Activated B cell treated with CpG ODN at 0.5 μM for 24 hours (primary cell): ENCODE measurements around the gene KIF5C. TPM values are rescaled to one million over a fixed set of nuclear protein-coding genes. Genes with fewer than 3 reads are reported as not detected.

Experiments used
- ATAC-seq: fragments of 200-7000 bp; cut with Tn5 transposase; one replicate; pipeline ENCODE4 v1.10.0; 2021; ENCODE audit warnings: low read depth, mild to moderate bottlenecking, moderate library complexity
- CTCF ChIA-PET: fragments of 350-600 bp; sonication (Branson Sonifier 250); formaldehyde crosslinking; loops from one replicate; lab custom pipeline; 2021; ENCODE audit warnings: antibody characterized with exemption; lab: Charles Lee
- POLR2A ChIA-PET: fragments of 350-600 bp; sonication (Branson Sonifier 250); formaldehyde crosslinking; loops from one replicate; lab custom pipeline; 2021; ENCODE audit warnings: antibody characterized with exemption; lab: Charles Lee
- DNase-seq: peaks from one replicate; pipeline ENCODE4 v3.0.0; 2022
- H3K27ac Mint-ChIP-seq: one replicate; pipeline ENCODE4 v1.8.0; 2020; ENCODE audit warnings: mixed read lengths
- H3K27me3 Mint-ChIP-seq: one replicate; pipeline ENCODE4 v1.8.0; 2021; ENCODE audit warnings: mixed read lengths
- H3K36me3 Mint-ChIP-seq: one replicate; pipeline ENCODE4 v1.8.0; 2021; ENCODE audit warnings: low read depth, mixed read lengths
- H3K4me1 Mint-ChIP-seq: one replicate; pipeline ENCODE4 v1.8.0; 2021; ENCODE audit warnings: mixed read lengths
- H3K4me3 Mint-ChIP-seq: one replicate; pipeline ENCODE4 v1.8.0; 2020; ENCODE audit warnings: mild to moderate bottlenecking, mixed read lengths
- H3K9me3 Mint-ChIP-seq: one replicate; pipeline ENCODE4 v1.8.0; 2020; ENCODE audit warnings: mixed read lengths
- CTCF ChIP-seq: fragments of 200-600 bp; IDR thresholded peaks from one replicate; pipeline ENCODE4 v1.8.0; 2022; ENCODE audit warnings: antibody characterized with exemption, mild to moderate bottlenecking
- intact Hi-C: fragments of 100-400 bp; cut with micrococcal nuclease; formaldehyde crosslinking; loops from one replicate; pipeline ENCODE4 v1.15.1; 2024
- total RNA-seq: library from RNA; stranded (reverse); gene quantifications from 2 replicates; pipeline ENCODE4 v1.2.3, GENCODE V29; 2022

The KIF5C gene
- total RNA-seq, 1 donor from 2014 or later = 2.6 TPM

- H3K27ac Mint-ChIP-seq = no peak overlapping the region
- H3K4me1 Mint-ChIP-seq = peaks cover 7% of the 10 kb centered on the region
- intact Hi-C loops = no loop called here
- H3K4me3 Mint-ChIP-seq = no peak overlapping the region
- ATAC-seq = no peak
- no peak for TF ChIP-seq CTCF
- peaks cover 10% of the 10 kb centered on the region for H3K9me3 Mint-ChIP-seq
- H3K27me3 Mint-ChIP-seq = peaks cover 25% of the 10 kb centered on the region
- peaks cover 5% of the 10 kb centered on the region for H3K36me3 Mint-ChIP-seq
- ChIA-PET CTCF (no interaction called here), POLR2A (no interaction called here)
- DNase-seq = no peak
Observed at GRCh38 chr2:148896136-148896535, 21.1 kb downstream of the KIF5C start.

GRCh38 chr2:148899638-148900318 lies 24.8 kb downstream of the KIF5C start:
- Mint-ChIP-seq H3K4me3 (no peak overlapping the region), H3K4me1 (peaks cover 10% of the 10 kb centered on the region), H3K36me3 (no peaks in the 10 kb centered on the region), H3K9me3 (no peaks in the 10 kb centered on the region), H3K27ac (no peak overlapping the region), H3K27me3 (peaks cover 8% of the 10 kb centered on the region)
- POLR2A ChIA-PET = no interaction called here
- CTCF ChIA-PET = no interaction called here
- no peak for TF ChIP-seq CTCF
- DNase-seq (no peak), ATAC-seq (no peak)
- intact Hi-C loops = no loop called here

- Mint-ChIP-seq H3K36me3 (no peaks in the 10 kb centered on the region), H3K4me1 (peaks cover 10% of the 10 kb centered on the region), H3K27ac (no peak overlapping the region), H3K27me3 (peaks cover 8% of the 10 kb centered on the region), H3K9me3 (no peaks in the 10 kb centered on the region), H3K4me3 (no peak overlapping the region)
- CTCF ChIA-PET = no interaction called here
- POLR2A ChIA-PET = no interaction called here
- intact Hi-C loops = no loop called here
- TF ChIP-seq CTCF = no peak
- DNase-seq (no peak), ATAC-seq (no peak)
Observed at GRCh38 chr2:148900350-148900837, 25.4 kb downstream of the KIF5C start.

GRCh38 chr2:148901142-148901541 lies 26.1 kb downstream of the KIF5C start:
- Mint-ChIP-seq H3K4me1 (peaks cover 10% of the 10 kb centered on the region), H3K4me3 (no peak overlapping the region), H3K36me3 (no peaks in the 10 kb centered on the region), H3K27me3 (peaks cover 8% of the 10 kb centered on the region), H3K9me3 (no peaks in the 10 kb centered on the region), H3K27ac (no peak overlapping the region)
- ATAC-seq = no peak
- intact Hi-C loops = no loop called here
- TF ChIP-seq CTCF = no peak
- ChIA-PET CTCF (no interaction called here), POLR2A (no interaction called here)
- DNase-seq = no peak

- ChIA-PET CTCF (no interaction called here), POLR2A (no interaction called here)
- DNase-seq (no peak), ATAC-seq (no peak)
- no peaks in the 10 kb centered on the region for H3K9me3 Mint-ChIP-seq
- no peaks in the 10 kb centered on the region for H3K36me3 Mint-ChIP-seq
- no peak overlapping the region for H3K27ac Mint-ChIP-seq
- H3K27me3 Mint-ChIP-seq = no peaks in the 10 kb centered on the region
- intact Hi-C loops = no loop called here
- no peak overlapping the region for H3K4me3 Mint-ChIP-seq
- no peak for TF ChIP-seq CTCF
- H3K4me1 Mint-ChIP-seq = peaks cover 16% of the 10 kb centered on the region
Observed at GRCh38 chr2:148902798-148903197, 27.8 kb downstream of the KIF5C start.
